ENCODE data around the gene DDX59.

The DDX59 gene

DNA sequence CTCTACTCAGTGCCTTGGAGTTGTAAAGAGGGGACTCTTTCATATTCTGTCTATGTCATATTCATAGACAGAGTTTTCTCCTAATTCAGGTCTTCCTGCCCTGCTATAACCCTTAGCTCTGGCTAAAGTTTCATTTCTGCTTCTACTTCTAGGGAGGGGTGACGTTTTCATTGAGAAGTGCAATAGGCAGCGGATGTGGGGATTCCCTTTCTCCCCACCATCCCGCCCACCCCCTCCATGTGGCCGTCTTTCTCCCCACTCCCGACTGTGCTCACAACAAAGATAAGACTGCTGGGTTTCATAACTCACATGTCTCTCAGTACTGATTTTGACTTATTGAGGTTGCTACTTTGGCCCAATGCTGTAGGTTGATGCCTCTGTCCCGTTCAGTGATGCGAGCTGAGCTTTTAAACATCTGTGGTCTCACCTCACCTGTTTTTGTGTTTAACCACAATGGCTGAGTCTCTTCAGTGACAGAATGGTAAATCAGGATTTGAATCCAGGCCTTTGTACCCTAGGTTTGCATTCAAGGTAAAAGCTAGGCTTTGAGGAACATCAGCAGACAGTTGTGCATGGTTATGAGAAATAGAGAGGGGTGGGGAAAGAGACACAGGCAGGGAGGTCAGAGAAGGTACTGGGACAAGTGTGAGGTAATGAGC is 41.4 kb downstream of the DDX59 start:
- no peak for DNase-seq

DNA sequence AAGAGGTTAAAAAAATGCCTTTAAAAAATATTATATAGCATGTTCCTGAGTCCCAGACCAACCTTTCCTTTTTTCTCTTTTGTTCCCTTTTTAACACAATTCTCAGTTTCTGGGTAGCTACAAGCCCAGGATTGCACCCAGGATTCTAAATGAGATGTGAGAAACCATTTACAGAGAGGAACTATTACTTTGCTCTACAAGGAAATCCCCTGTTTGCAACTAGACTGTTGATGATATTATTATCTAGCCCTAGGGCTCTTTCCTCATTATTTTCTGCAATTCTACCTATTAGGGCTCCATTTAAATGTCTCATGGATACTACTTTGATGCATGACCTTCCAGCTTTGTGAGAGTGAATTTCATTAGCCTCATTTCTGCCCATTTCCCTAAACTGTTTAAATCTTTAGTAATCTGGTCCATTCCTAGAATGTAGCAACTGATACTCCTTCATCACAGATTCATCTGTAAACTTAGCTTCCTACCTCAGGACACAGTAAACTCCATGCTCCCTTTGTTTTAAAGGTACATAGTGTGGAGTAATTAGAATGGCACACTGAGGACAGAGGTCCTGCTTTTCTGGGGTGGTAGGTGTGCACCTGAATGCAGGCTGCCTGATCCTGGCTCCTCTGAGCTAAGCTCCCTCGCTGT is 42.0 kb downstream of the DDX59 start:
- no peak for DNase-seq

DNA sequence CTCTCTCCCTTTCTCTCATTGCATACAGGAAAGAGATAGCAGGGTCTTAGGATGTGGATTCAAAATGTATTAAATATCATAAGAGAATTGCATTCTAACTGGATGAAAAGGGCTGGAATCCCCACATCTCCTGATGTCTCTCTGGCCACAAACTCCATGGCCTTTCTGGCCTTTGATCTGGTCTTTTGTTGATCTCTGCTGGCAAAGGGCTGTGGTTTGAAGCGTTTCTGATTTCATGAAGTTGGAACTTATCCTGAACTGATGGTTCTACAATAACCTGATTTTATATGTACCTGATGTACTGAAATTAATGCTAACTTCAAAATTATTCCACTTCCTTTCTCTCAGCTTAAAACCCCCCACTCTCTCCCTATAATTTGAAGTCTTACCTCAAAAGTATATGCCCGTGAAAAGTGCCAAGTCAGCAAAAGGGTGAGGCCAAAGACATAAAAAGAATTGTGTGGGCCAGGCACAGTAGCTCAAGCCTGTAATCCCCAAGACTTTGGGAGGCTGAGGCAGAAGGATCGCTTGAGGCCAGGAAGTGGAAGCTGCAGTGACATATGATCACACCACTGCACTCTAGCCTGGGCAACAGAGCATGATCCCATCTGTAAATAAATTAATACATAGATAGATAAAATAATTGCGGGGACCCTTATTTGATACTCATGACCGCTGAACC is 42.7 kb downstream of the DDX59 start:
- DNase-seq, result no peak

DNA sequence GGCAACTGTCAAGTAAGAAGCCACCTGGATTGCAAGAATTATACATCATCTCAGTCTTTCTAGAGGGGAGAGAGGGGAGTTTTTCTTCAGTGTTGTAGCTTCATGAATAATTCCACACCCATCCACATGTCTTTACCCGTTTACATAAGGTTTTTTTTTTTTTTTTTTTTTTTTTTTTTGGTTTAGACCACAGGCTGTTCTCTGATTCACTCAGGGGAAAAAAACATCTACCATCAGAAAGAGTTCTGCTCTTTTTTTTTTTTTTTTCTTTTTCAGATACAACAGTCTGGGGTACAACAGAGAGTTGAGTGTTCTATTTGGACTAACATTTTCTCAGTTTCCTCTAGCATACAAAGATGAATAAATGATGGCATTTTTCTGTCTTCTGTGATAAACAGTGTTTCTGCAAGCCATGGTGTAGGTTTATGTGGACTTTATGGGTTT is 44.3 kb downstream of the DDX59 start:
- no peak for DNase-seq

DNA sequence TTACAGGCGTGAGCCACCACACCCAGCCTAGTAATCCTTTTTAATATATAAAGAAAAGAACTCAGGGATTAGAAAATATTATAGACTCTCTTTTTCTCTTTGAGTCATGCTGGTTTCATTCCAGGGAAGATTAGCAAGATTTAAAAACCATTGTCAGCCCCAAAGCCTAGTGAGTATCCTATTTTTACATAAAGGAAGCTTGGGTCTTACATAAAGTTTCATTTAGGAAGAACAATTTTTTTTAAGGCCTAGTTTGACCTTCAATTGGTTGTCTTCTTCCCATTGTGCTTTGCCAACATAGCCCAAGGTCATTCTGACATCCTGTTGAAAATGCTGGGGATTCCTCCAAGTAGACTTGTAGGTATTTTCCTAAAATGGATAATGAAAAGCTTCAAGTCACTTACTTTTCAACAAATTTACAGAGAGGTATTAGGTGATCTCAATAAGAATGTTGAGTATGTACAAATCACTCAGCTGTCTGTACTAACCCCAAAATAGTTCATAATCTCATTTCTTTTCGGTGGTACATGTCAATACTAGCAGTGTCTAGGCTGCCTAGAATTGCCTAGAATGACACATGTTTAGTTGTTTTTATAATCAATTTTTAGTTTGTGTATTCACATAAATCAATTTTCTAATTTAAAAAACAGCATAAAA is 44.9 kb downstream of the DDX59 start:
- DNase-seq, result no peak

DNA sequence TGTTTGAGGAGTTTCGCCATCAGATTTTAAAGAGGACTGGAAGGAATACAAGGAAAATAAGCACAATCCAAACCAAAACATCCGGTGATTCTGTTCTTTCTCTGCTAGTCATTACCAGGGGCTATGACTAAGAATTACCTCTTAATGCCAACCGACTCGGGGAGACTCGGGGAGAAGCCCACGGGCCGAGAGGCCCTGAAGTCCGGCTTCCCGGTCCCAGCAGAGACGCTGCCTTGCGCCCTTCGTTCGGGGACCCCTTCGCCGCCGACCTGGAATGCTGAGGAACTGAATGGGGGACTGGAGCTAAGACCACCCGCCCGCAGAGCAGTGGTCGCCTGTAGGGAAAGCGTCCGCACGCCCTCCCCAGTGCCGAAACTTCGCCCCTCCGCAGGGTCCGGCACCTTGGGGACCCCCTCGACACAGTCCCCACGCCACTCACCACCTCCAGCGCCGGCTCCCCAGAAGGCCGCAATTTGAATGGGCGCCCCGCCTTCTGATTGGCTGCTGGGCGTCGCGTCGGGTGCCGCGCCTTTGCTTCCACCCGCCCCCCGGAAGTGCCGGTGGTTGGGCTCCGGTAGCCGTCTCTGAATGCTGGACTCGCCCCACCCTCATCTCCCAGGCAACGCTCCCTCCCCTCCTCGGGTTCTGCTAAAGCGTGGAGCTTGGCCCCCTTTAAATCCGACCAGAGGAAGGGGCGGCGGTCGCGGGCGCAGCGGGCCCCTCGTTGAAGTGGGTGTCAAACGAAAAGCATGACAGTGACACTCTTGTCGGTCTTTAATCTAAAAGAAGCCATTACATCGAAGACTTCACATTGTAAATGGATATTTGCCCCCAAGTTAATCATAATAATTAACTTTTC is 49.2 kb downstream of the DDX59 start, which contains the start of gene KIF14:
KIF14 (minus strand) TSS at position 479 of the 859 bp plus-strand sequence. CDS start 2,028 bp downstream, outside the sequence.
- DNase-seq, result peak; percentile 90

DNA sequence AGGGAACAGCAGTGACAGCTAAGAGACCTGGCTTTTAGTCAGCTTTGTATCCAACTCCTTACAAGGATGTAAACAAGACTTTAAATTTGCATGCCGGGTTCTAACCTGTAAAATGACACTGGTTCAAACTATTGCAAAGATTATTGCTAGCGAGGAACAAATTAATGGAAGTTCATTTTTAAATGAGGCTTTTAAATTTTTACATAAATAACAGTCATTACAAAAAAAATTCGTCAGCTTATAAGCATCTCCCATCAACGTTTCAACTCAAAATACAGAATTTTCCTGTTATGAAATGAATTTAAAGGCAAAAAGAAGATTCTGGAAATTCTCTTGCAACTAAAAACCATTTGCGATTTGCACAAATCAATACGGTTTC is 49.8 kb downstream of the DDX59 start:
- DNase-seq, result no peak

DNA sequence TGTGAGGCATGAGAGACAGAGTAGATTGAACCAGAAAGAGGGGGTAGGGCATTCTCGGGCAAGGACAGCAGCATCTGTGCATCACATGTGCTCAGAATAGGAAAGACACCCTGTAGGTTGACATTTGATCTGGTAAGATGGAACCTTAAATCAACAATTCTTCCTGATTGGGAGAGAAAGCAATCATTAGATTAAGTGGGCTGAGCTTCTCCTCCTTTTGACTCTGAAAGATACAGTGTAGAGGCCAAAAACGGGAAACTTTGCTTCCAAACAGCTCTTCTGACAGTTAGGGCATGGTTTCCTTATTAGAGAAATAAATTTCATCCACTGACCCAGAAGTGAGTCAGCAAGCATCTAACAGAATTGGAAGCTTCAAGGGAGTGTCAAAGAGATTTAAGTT is 58.9 kb downstream of the DDX59 start:
- DNase-seq, result no peak

DNA sequence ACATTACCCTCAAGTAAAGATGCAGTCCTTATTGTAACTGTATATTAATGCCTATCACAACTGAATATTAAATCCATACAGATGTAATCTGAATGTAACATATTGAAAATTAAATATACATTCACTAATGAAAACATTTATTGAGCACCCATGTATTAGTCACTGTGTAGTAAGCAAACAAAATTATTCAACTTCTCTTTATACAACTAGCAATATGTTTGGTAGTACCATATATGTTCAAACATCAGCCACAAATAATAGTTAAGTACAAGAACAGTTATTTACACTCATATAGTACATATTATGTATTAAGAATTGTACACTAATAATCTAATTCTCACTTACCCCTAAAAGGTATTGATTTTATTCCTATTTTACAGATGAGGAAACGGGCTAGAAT is 67.1 kb downstream of the DDX59 start:
- DNase-seq, result no peak
